Coronary artery (tissue), 2 donors: ENCODE results near the gene RENBP.
"Not testable (repeated sequence)": the region's sequence is repeated elsewhere in the genome, so short reads cannot be mapped to it uniquely, and the experiment has no call there.

Experiments used
- DNase-seq: peaks from one replicate; pipeline ENCODE4 v3.0.0-alpha.2; 2017; ENCODE audit warnings: low spot score
- H3K27ac ChIP-seq, 2 donors: fragments of 200-600 bp; sonication (generic); one replicate each; pipeline ENCODE4 v1.5.1; 2016 to 2019
- H3K4me3 ChIP-seq: fragments of 200-600 bp; sonication (generic); 2 replicates; pipeline ENCODE4 v1.5.1; 2016; ENCODE audit warnings: mild to moderate bottlenecking, moderate library complexity
- TF ChIP-seq, protein P1 (sequence below): fragments of 200-600 bp; sonication (generic); IDR thresholded peaks from one replicate; pipeline ENCODE4 v1.5.1; 2019; ENCODE audit warnings: antibody characterized with exemption

RENBP gene

DNA sequence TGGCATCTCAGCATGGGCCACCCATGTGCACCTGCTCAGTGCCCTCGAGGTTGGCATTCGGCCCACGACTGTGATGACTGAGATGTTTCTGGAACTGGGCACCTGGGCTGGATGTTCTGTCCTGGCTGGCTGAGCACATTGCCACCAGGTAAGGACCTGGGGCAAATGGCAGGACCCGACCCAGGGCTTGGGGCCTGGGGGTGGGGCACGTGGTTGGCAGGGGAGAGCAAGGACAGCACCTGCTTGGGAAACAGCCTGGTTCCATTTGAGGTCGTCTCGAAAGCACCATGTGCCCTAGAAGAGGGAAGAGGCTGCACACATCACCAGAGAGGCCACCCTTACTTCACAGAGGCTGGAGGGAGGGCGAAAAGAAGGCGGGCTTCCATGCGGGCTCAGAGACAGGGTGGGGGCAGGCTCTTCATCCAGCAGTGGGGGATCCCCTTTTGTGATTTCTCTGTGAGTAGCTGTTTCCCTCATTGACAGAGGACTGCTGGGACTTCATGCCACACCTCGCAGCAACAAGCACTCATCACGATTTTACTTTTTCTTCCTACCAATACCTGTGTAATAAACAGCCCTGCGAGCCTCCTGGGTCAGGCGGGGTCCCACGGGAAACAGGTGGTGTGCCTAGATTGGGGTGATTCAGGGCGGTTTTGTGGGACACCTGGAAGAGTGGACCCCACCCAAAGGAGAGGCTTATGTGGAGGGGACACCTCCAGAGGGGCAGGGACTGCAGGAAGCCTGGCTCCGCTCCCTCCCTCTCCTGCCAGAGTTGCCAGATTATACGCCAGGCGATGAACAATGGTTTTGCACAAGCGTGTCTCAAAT lies 40.1 kb upstream of the RENBP start:
- TF ChIP-seq, protein P1, sequence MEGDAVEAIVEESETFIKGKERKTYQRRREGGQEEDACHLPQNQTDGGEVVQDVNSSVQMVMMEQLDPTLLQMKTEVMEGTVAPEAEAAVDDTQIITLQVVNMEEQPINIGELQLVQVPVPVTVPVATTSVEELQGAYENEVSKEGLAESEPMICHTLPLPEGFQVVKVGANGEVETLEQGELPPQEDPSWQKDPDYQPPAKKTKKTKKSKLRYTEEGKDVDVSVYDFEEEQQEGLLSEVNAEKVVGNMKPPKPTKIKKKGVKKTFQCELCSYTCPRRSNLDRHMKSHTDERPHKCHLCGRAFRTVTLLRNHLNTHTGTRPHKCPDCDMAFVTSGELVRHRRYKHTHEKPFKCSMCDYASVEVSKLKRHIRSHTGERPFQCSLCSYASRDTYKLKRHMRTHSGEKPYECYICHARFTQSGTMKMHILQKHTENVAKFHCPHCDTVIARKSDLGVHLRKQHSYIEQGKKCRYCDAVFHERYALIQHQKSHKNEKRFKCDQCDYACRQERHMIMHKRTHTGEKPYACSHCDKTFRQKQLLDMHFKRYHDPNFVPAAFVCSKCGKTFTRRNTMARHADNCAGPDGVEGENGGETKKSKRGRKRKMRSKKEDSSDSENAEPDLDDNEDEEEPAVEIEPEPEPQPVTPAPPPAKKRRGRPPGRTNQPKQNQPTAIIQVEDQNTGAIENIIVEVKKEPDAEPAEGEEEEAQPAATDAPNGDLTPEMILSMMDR = no peak
- no peak for DNase-seq
- Histone ChIP-seq H3K4me3 (no peak overlapping the region), H3K27ac (no peak overlapping the region)

DNA sequence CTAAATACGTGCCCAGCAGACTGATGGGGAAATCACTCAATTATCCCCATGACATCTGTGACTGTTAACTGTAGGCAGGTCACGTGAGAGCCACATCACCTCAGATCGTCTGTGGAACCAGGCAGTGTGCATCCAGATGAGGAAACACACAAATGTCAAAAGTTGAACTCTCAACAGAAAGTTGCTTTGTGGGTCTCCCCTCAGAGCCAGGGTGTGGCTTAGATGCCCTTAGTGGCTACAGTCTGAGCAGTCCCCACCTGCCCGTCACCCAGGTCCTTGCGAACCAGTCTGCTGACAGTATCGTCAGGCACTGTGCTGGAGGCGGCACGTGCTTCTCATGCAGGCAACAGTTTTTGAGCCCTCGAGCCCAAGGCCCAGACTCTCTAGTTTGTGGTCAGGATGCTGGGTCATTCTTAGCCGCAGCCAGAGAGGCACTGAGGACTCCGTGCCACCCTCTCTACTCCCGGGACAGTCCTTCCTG lies 38.9 kb upstream of the RENBP start:
- DNase-seq = no peak
- no peak overlapping the region for H3K27ac ChIP-seq

DNA sequence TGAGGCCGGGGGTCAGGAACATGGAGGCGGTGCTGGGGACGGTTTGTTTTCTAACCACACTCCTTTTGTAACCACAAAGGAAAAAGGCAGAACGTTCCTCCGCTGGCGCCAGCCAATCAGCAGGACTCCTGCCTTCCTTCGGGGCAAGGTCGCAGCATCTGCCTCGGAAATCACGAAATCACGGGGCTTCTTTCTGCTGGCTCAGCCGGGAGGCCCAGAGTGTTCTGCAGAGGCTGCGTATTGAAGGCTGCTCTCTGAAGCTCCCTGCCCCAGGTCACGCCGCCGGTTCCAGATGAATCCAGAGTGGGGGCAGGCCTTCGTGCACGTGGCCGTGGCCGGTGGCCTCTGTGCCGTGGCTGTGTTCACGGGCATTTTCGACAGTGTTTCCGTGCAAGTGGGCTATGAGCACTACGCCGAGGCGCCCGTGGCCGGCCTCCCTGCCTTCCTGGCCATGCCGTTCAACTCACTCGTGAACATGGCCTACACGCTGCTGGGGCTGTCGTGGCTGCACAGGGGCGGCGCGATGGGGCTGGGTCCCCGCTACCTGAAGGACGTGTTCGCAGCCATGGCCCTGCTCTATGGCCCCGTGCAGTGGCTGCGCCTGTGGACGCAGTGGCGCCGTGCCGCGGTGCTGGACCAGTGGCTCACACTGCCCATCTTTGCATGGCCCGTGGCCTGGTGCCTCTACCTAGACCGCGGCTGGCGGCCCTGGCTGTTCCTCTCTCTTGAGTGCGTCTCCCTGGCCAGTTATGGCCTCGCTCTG lies 37.5 kb upstream of the RENBP start:
- no peak for DNase-seq
- Histone ChIP-seq H3K4me3 (no peak overlapping the region), H3K27ac (peak overlapping the region in 1 of 2 donors; percentile 51)
- TF ChIP-seq, protein P1 = no peak

More for the DNA sequence above, 38.9 kb upstream of the RENBP start:
- no peak overlapping the region for H3K4me3 ChIP-seq
- TF ChIP-seq, protein P1 = no peak

DNA sequence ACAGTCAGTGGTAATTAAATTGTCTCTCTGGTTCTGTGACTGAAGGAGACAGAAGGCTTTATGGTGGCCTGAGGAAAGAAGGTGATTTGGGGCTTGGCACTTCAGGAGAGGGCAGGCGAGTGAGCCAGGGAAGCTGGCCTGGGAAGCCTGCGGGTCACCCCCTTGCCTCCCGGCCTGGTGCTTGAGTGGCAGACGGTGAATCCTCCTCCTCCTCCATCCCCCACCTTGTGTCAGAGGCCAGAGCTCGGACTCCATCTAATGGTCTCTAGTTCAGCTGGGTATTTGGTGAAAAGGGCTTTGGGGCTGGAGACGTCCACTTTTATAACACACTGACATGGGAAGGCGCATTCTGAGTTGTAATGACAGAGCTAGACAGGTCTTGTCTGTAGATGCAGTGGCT lies 36.8 kb upstream of the RENBP start:
- no peak for DNase-seq
- TF ChIP-seq, protein P1 = no peak
- peak overlapping the region in 1 of 2 donors; percentile 51 for H3K27ac ChIP-seq
- no peak overlapping the region for H3K4me3 ChIP-seq

DNA sequence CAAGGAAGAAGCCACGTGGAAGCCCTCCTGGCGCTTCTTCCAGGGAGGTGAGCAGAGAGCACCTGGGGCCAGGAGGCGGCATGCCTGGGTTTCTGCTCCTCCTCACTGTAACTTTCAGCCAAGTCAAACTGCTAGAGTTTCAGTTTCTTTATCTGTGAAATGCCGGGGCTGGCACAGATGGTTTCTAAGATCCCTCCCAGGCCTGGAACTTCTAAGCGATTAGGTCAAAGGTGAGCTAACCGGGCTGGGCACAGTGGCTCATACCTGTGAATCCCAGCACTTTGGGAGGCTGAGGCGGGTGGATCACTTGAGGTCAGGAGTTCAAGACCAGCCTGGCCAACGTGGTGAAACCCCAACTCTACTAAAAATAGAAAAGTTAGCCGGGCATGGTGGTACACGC lies 36.0 kb upstream of the RENBP start:
- DNase-seq, H3K27ac ChIP-seq, H3K4me3 ChIP-seq: not testable (repeated sequence)

DNA sequence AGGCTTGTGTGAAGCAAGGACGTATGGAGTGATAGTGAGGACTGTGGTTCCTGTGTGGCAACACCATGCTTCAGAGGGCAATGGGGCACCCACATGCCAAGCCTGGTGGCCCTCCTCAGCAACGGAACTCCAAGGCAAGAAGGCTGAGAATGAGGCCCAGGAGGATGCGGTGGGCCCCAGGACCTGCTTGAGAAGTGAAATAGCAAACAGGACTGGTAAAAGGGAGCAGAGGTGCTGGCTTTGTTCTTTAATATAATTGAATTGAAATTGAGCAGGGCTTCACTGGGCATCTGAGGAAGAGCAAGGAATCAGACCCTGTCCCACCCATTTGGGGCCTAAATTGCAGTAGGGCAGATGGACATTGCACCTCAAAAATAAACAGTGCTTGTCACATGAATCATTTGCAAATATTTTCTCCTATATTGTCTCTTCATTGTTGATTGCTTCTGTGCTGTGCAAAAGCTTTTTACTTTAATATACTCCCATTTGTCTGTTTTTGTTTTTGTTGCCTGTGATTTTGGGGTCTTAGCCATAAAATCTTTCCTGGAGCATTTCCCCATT lies 30.4 kb upstream of the RENBP start:
- no peak overlapping the region for H3K4me3 ChIP-seq
- H3K27ac ChIP-seq = peak overlapping the region in 1 of 2 donors; percentile 99
- no peak for DNase-seq
- TF ChIP-seq, protein P1 = no peak

DNA sequence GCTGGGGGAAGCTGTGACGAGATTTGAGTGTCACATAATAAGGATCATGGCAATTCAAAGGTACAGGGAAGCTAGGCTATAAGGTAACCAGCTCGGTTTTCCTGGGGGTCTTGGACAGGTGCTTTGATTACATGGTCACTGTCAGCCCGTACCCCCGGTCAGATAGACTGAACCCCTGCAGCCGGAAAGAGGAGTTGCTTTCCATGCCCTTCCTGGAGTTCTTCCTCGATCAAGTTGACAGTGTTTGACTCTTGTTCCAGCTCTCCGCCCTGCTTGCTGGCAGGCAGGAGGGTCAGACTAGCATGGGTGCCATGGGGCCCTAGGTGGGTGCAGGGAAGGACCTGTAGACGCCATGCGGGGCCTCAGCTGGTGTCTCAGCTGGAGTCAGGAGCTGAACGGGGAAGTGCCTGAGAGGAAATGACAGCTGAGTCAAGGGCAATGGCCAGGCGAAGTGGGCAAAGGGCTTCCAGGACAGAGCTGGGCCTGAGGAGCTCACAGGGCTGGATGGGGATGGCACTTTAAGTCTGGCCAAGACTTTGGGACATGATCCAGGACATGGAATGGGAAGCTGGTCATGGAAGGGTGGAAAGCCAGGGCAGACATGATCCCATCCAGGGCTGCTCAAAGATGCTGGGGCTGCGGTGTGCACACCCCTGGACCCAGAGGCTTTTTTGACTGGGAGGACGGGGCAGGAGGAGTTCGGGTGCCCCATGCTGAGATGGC lies 29.7 kb upstream of the RENBP start:
- TF ChIP-seq, protein P1 = no peak
- DNase-seq = no peak
- Histone ChIP-seq H3K4me3 (peak overlapping the region; percentile 87), H3K27ac (peak overlapping the region; percentile 99)
